HG03045 (cell line): ENCODE results near the gene KIT.
"Not testable (repeated sequence)": the region's sequence is repeated elsewhere in the genome, so short reads cannot be mapped to it uniquely, and the experiment has no call there.

Source experiments
- ATAC-seq: cut with Tn5 transposase; IDR thresholded peaks from one replicate; pipeline ENCODE4 v1.9.1; 2021; ENCODE audit warnings: mild to moderate bottlenecking, moderate library complexity; ENCODE audit not compliant: unreplicated experiment

Gene KIT

GRCh38 chr4:54657551-54658251, at the start of gene KIT:
TSS of gene KIT (plus strand) at chr4:54657957. CDS start at chr4:54658015, 58 bp downstream.
- no peak for ATAC-seq

- no peak for ATAC-seq
These were observed 48.4 kb upstream of the KIT start for GRCh38 chr4:54609310-54609709.

- no peak for ATAC-seq
These were observed 43.6 kb upstream of the KIT start for GRCh38 chr4:54614149-54614548.

GRCh38 chr4:54620773-54621172, 37.0 kb upstream of the KIT start:
- no peak for ATAC-seq

- ATAC-seq, result no peak
These were observed 32.4 kb upstream of the KIT start for GRCh38 chr4:54625391-54625790.

GRCh38 chr4:54626113-54626512, 31.6 kb upstream of the KIT start:
- ATAC-seq, result no peak

- ATAC-seq, result no peak
These were observed 25.2 kb upstream of the KIT start for GRCh38 chr4:54632537-54632936.

GRCh38 chr4:54633102-54633740, 24.5 kb upstream of the KIT start:
- ATAC-seq, result not testable (repeated sequence)

GRCh38 chr4:54635318-54635717, 22.4 kb upstream of the KIT start:
- ATAC-seq, result no peak

- no peak for ATAC-seq
These were observed 20.4 kb upstream of the KIT start for GRCh38 chr4:54637325-54637724.

- not testable (repeated sequence) for ATAC-seq
These were observed 16.7 kb upstream of the KIT start for GRCh38 chr4:54641101-54641500.

GRCh38 chr4:54643172-54643571, 14.6 kb upstream of the KIT start:
- ATAC-seq, result no peak

- ATAC-seq, result no peak
These were observed 13.6 kb upstream of the KIT start for GRCh38 chr4:54643958-54644751.

- ATAC-seq, result no peak
These were observed 11.9 kb upstream of the KIT start for GRCh38 chr4:54645830-54646229.

GRCh38 chr4:54647070-54647469, 10.7 kb upstream of the KIT start:
- no peak for ATAC-seq

- ATAC-seq, result no peak
These were observed 6.7 kb upstream of the KIT start for GRCh38 chr4:54651050-54651449.

- no peak for ATAC-seq
These were observed 3.0 kb upstream of the KIT start for GRCh38 chr4:54654753-54655152.

- no peak for ATAC-seq
These were observed 589 bp upstream of the KIT start for GRCh38 chr4:54657185-54657550.

GRCh38 chr4:54658252-54659093, 716 bp downstream of the KIT start:
- no peak for ATAC-seq

- ATAC-seq, result no peak
These were observed 1.6 kb downstream of the KIT start for GRCh38 chr4:54659313-54659712.
